Suprapubic skin (tissue), 4 donors: ENCODE measurements around the gene KCND2. TPM values are rescaled to one million over a fixed set of nuclear protein-coding genes. Genes with fewer than 3 reads are reported as not detected.

Experiments
- DNase-seq, 2 donors: peaks; one replicate each; pipeline ENCODE4 v3.0.0-alpha.2; 2019; ENCODE audit warnings: low spot score in 2 of 2
- H3K27ac ChIP-seq: fragments of 200-600 bp; sonication (generic); one replicate; pipeline ENCODE4 v1.5.1; 2019
- H3K27me3 ChIP-seq: fragments of 200-600 bp; sonication (generic); one replicate; pipeline ENCODE4 v1.5.1; 2019
- H3K36me3 ChIP-seq: fragments of 200-600 bp; sonication (generic); one replicate; pipeline ENCODE4 v1.5.1; 2019
- H3K4me1 ChIP-seq: fragments of 200-600 bp; sonication (generic); one replicate; pipeline ENCODE4 v1.5.1; 2019
- H3K4me3 ChIP-seq: fragments of 200-600 bp; sonication (generic); one replicate; pipeline ENCODE4 v1.5.1; 2019; ENCODE audit warnings: mild to moderate bottlenecking
- H3K9me3 ChIP-seq: fragments of 200-600 bp; sonication (generic); one replicate; pipeline ENCODE4 v1.5.1; 2019
- EP300 ChIP-seq: sonication (generic); formaldehyde crosslinking; IDR thresholded peaks from one replicate; pipeline ENCODE4 v1.6.1; 2017; ENCODE audit warnings: antibody characterized with exemption
- POLR2A ChIP-seq, 2 donors: fragments of 450-650 bp; IDR thresholded peaks; one replicate each; pipeline ENCODE4 v1.6.1; 2017; ENCODE audit warnings: antibody characterized with exemption in 2 of 2, mild to moderate bottlenecking in 2 of 2, moderate library complexity in 2 of 2
- POLR2AphosphoS5 ChIP-seq, 3 donors: sonication (generic); formaldehyde crosslinking; IDR thresholded peaks; one replicate each; pipeline ENCODE4 v1.6.1; 2017; ENCODE audit warnings: antibody characterized with exemption in 3 of 3
- WGBS: methylation state at CpG from one replicate; pipeline ENCODE4 v1.1.5; 2018; 5-methylcytosine and 5-hydroxymethylcytosine counted together
- total RNA-seq, 4 donors: library from RNA; depleted of rRNA; stranded (reverse); fragments of >200 nt; gene quantifications; one replicate each; pipeline ENCODE4 v1.1.0, GENCODE V29; 2016
- TF ChIP-seq, protein P1 (sequence below), 2 donors: fragments of 200-600 bp in 1 of 2; fragments of 450-650 bp in 1 of 2; sonication (generic) in 1 of 2; IDR thresholded peaks; one replicate each; pipeline ENCODE4 v1.5.1; 2016 to 2019; ENCODE audit warnings: antibody characterized with exemption in 2 of 2, mild to moderate bottlenecking in 1 of 2, moderate library complexity in 1 of 2

Gene KCND2
- total RNA-seq, 4 donors from 2014 or later, result 0.16 TPM; not detected in 3

- DNase-seq, result no peak
- Histone ChIP-seq H3K4me1 (no peaks in the 10 kb centered on the region), H3K27me3 (no peaks in the 10 kb centered on the region), H3K4me3 (no peak overlapping the region), H3K36me3 (no peaks in the 10 kb centered on the region), H3K27ac (no peak overlapping the region), H3K9me3 (no peaks in the 10 kb centered on the region)
- WGBS, result 68% methylated on average over 3 of the region's 3 CpGs
- TF ChIP-seq, protein P1, sequence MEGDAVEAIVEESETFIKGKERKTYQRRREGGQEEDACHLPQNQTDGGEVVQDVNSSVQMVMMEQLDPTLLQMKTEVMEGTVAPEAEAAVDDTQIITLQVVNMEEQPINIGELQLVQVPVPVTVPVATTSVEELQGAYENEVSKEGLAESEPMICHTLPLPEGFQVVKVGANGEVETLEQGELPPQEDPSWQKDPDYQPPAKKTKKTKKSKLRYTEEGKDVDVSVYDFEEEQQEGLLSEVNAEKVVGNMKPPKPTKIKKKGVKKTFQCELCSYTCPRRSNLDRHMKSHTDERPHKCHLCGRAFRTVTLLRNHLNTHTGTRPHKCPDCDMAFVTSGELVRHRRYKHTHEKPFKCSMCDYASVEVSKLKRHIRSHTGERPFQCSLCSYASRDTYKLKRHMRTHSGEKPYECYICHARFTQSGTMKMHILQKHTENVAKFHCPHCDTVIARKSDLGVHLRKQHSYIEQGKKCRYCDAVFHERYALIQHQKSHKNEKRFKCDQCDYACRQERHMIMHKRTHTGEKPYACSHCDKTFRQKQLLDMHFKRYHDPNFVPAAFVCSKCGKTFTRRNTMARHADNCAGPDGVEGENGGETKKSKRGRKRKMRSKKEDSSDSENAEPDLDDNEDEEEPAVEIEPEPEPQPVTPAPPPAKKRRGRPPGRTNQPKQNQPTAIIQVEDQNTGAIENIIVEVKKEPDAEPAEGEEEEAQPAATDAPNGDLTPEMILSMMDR (IDR thresholded peaks at IDR 0.05), result no peak
- TF ChIP-seq EP300 (no peak), POLR2AphosphoS5 (IDR thresholded peaks at IDR 0.05) (no peak)
Measured at GRCh38 chr7:120320218-120320961, 47.4 kb downstream of the KCND2 start.

- TF ChIP-seq POLR2A (IDR thresholded peaks at IDR 0.05), result no peak
- no peak for TF ChIP-seq EP300
- TF ChIP-seq POLR2AphosphoS5 (IDR thresholded peaks at IDR 0.05), result no peak
- TF ChIP-seq, protein P1 (IDR thresholded peaks at IDR 0.05), result no peak
- Histone ChIP-seq H3K27ac (no peak overlapping the region), H3K4me3 (no peak overlapping the region), H3K9me3 (no peaks in the 10 kb centered on the region), H3K4me1 (no peaks in the 10 kb centered on the region), H3K36me3 (no peaks in the 10 kb centered on the region), H3K27me3 (no peaks in the 10 kb centered on the region)
- DNase-seq, result no peak
- WGBS, result 84% methylated on average over 1 of the region's 1 CpG
Measured at GRCh38 chr7:120327054-120327453, 54.1 kb downstream of the KCND2 start.

GRCh38 chr7:120332433-120332832 lies 59.5 kb downstream of the KCND2 start:
- H3K27ac ChIP-seq, result no peak overlapping the region
- no peaks in the 10 kb centered on the region for H3K27me3 ChIP-seq
- no peak for DNase-seq
- H3K36me3 ChIP-seq, result no peaks in the 10 kb centered on the region
- 82% methylated on average over 2 of the region's 2 CpGs for WGBS
- no peaks in the 10 kb centered on the region for H3K4me1 ChIP-seq
- H3K9me3 ChIP-seq, result no peaks in the 10 kb centered on the region
- TF ChIP-seq EP300 (no peak), POLR2AphosphoS5 (IDR thresholded peaks at IDR 0.05) (no peak), POLR2A (IDR thresholded peaks at IDR 0.05) (no peak)
- TF ChIP-seq, protein P1 (IDR thresholded peaks at IDR 0.05), result no peak
- H3K4me3 ChIP-seq, result no peak overlapping the region

GRCh38 chr7:120334475-120334874 lies 61.5 kb downstream of the KCND2 start:
- Histone ChIP-seq H3K4me1 (no peaks in the 10 kb centered on the region), H3K27me3 (no peaks in the 10 kb centered on the region), H3K9me3 (no peaks in the 10 kb centered on the region), H3K4me3 (no peak overlapping the region), H3K36me3 (no peaks in the 10 kb centered on the region), H3K27ac (no peak overlapping the region)
- 84% methylated on average over 1 of the region's 1 CpG for WGBS
- TF ChIP-seq, protein P1 (IDR thresholded peaks at IDR 0.05), result no peak
- TF ChIP-seq EP300 (no peak), POLR2A (IDR thresholded peaks at IDR 0.05) (no peak), POLR2AphosphoS5 (IDR thresholded peaks at IDR 0.05) (no peak)
- DNase-seq, result no peak

GRCh38 chr7:120337308-120337907 lies 64.4 kb downstream of the KCND2 start:
- no peaks in the 10 kb centered on the region for H3K4me1 ChIP-seq
- WGBS, result 61% methylated on average over 1 of the region's 1 CpG
- H3K27me3 ChIP-seq, result no peaks in the 10 kb centered on the region
- H3K27ac ChIP-seq, result no peak overlapping the region
- H3K9me3 ChIP-seq, result no peaks in the 10 kb centered on the region
- DNase-seq, result no peak
- H3K36me3 ChIP-seq, result no peaks in the 10 kb centered on the region
- no peak for TF ChIP-seq POLR2A (IDR thresholded peaks at IDR 0.05)
- no peak for TF ChIP-seq POLR2AphosphoS5 (IDR thresholded peaks at IDR 0.05)
- no peak for TF ChIP-seq EP300
- H3K4me3 ChIP-seq, result no peak overlapping the region
